Measurements from ENCODE around the gene MTPN.

- no peak for TF ChIP-seq CTCF (IDR thresholded peaks at IDR 0.05; ENCODE audit: low read depth, low read length)
- TF ChIP-seq EZH2phosphoT487 (IDR thresholded peaks at IDR 0.05; ENCODE audit: low read depth): no peak
Measured at GRCh38 chr7:136014659-136015058, 37.5 kb upstream of the MTPN start.

Measured in OCI-LY3 (cell line).